GM19455 (cell line): ENCODE results near the gene CPVL.

Experiments
- ATAC-seq: cut with Tn5 transposase; IDR thresholded peaks from one replicate; pipeline ENCODE4 v1.9.1; 2021; ENCODE audit not compliant: unreplicated experiment

Gene CPVL

DNA sequence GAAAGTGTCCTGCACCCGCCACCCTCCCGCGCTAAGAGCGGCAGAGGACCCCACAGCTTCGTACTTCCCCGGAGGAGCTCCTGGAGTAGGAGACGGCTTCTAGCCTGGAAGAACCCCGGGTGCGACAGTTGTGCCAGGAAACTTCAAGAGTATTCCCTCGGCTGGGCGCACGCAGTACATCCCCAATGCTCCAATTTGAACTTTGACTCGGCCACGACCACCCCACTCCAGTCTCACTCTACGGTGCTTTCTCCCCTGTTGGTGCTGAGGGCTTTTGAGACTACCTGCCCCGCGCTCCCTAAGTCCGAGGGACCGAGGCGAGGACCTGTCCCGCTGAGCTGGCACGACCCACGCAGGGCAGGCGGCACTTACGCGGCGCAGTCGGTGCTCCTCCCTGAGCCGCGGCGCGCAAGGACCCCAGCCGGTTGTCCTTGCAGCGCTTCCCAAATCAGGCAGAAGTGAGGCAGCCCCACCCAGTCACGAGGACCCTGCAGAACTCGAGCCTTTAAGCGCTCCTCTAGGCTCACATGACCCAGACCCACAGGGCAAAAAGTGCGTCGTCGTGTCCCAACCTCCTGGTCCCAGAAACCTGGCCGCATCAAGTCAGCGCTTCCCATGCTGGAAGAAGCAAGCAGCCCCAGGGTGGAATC, at the start of gene CPVL:
Gene CPVL, minus strand, starts transcription at position 481 of the 650 bp plus-strand sequence. CDS start 25,476 bp downstream, outside the sequence.
- ATAC-seq, result no peak

DNA sequence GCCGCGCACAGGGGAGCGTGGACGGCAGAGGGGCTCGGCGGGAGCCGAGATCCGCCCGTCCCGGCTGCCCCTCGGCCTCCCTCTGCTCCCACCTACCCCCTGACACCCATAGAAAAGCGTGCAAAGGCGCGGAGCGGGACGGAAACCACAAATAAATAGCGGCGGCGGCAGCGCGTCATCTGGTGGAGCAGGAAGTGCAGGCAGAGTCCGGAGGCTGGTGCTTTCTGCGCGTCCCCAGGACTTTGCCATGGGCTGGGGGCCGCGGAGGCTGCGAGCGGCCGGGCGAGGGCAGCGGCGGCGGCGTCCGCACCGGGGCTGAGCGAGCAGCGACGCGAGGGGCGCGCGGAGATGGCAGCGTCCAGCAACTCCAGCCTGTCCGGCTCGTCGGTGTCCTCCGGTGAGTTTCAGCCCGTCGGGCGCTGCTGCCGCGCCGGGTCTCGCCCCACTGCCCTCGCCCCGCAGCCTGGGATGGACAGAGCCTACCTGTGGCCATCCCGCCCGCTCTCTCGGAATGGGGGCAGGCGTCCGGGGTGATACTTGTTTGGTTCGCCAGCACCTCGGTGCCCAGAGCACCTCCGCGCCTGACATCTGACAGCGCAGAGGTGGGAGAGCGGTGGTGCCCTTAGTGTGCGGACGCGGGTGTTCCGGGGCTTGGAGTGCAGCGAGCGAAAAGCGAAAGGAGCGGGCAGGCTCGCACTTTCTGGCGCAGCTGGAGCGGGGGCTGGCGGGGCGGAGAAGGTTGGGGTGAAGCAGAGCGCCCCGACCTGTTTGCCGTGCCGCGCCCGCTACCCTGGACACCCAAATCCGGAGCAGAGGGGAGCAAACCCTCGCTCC, 48.5 kb upstream of the CPVL start, which contains the start of gene CHN2:
Gene CHN2, plus strand, starts transcription at position 182 of the 834 bp plus-strand sequence.
- no peak for ATAC-seq

GRCh38 chr7:29194206-29194593, 47.9 kb upstream of the CPVL start:
- no peak for ATAC-seq

GRCh38 chr7:29193316-29194205, 47.2 kb upstream of the CPVL start:
- ATAC-seq, result no peak

GRCh38 chr7:29192811-29193210, 46.5 kb upstream of the CPVL start:
- ATAC-seq, result no peak

DNA sequence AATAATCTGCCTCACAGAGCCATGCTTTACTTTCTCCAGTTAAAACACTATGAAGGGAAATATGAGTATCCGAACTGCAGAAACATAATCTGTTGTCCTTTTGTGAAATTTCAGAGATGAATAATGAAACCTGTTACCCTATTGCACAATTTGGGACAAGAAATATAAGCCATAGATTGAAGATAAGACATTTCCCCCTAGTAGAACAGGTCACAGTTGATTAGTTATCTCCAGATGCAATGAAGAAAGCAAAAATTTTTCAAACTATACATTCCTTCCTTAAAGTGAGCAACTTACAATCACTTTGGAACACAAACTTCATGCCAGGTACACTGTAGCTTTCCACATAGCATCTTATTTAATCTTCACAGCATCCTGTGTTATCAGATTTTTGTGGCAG, 46.0 kb upstream of the CPVL start:
- ATAC-seq, result no peak

DNA sequence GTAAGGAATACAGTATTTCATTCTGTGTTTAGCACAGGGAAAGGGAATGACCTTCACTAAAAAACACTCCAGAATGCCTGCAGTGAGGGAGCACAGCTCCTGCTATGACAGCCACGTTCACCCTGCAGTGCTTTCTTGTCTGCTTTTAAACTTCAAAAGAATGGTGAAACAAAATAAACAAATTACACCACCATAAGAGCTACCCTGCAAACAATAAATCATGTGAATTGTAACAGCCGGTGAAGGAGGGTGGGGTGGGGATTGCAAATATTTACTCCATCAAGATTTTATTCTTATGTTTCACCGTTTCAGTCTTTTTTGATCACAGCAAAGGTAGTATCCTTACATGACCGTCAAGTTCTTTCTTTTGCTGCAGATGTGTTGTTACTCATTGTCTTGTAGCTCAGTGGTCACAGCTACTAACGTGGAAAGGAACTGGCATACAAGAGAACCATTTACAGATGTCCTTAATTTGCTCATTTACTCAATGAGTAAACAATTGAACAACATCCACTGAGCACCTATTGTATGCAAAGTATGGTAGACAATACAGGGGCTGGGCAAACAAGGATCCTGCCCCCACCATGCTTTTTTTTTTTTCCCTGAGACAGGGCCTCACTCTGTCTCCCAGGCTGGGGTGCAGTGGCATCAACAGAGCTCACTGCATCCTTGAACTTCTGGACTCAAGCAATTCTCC, 44.2 kb upstream of the CPVL start:
- no peak for ATAC-seq

DNA sequence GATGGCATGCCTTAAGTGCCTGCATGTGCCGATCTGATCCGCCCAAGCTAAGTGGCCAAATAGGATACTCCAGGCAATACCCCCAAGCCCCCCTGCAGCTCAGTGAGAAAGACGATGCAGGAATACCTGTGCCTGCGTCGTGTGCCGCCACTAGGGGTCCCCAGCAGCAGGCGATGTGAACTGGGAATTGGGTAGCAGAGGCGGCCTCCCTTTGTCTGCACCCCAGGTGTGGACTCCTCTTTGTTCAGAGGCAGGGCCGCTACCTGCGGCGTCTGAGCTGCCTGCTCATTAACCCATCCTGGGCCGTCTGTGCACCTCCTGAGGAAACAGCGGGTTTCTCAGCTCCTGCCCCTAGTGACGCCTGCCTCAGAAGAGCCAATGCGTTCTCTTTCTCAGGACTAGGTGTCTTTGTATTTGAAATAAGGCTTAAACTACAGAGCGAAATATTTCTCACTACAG, 43.4 kb upstream of the CPVL start:
- no peak for ATAC-seq

- ATAC-seq, result no peak
These were observed 39.3 kb upstream of the CPVL start for GRCh38 chr7:29185613-29186012.

DNA sequence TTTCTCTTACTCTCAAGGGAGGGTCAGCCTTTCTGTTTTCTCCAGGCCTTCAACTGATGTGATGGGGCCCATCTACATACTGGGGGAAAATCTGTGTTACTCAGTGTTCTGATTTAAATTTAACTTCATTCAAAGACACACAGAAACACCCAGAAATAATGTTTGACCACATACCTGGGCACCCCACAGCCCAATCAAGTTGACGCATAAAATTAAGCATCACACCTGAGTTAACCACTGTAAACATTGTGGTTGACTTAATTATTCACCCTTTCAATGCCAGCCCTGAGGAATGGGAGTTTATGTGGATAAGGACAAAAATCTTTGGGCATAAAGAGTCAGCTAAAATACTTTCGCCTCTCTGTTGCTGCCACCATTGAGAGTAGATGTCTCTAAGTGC, 38.3 kb upstream of the CPVL start:
- no peak for ATAC-seq

GRCh38 chr7:29179115-29179514, 32.8 kb upstream of the CPVL start:
- no peak for ATAC-seq

GRCh38 chr7:29177963-29178600, 31.7 kb upstream of the CPVL start:
- no peak for ATAC-seq

DNA sequence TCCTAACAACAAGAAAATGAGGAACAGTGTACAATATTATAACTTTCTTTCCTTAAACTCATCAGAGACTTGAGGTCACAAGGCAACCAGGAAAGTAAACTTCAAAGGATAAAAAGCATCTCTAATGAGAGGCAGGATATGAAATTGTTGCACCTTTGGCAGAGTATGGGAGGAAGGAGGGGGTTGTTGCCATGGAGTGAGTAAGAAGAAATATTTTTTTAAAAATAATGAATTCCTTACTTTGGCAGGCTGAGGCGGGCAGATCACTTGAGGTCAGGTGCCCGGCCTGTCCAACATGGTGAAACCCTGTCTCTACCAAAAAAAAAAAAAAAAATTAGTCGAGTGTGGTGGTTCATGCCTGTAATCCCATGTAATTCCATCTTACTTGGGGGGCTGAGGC, 27.1 kb upstream of the CPVL start:
- ATAC-seq, result no peak

DNA sequence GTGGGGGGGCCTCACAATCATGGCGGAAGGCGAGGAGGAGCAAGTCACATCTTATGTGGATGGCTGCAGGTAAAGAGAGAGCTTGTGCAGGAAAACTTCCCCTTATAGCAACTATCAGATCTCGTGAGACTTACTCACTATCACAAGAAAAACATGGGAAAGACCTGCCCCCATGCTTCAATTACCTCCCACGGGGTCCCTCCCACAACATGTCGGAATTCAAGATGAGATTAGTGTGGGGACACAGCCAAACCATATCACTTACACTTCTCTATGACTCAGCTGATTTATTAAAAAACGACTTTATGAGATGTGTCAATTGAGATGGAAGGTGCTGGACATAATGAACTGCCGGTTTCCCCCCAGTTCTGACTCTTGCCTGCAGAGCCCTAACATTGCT, 24.4 kb upstream of the CPVL start:
- ATAC-seq, result no peak

GRCh38 chr7:29167721-29168120, 21.4 kb upstream of the CPVL start:
- no peak for ATAC-seq

- no peak for ATAC-seq
These were observed 17.5 kb upstream of the CPVL start for GRCh38 chr7:29163854-29164253.

DNA sequence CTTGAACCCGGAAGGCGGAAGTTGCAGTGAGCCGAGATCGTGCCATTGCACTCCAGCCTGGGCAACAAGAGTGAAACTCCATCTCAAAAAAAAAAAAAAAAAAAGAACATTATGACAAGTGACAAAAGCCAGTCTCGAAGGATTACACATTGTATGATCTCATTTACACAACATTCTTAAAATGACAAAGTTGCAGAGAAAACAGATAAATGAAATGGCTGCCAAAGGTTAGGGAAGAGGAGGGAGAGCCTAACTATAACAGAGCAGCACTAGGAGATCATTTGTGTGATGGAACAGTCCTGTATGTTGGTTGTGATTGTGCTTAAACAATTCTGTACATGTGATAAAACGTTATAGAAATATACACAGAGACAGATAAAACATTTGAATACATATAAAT, 16.2 kb upstream of the CPVL start:
- ATAC-seq, result no peak

- no peak for ATAC-seq
These were observed 14.9 kb upstream of the CPVL start for GRCh38 chr7:29161231-29161630.

- ATAC-seq, result no peak
These were observed 13.7 kb upstream of the CPVL start for GRCh38 chr7:29160080-29160479.

DNA sequence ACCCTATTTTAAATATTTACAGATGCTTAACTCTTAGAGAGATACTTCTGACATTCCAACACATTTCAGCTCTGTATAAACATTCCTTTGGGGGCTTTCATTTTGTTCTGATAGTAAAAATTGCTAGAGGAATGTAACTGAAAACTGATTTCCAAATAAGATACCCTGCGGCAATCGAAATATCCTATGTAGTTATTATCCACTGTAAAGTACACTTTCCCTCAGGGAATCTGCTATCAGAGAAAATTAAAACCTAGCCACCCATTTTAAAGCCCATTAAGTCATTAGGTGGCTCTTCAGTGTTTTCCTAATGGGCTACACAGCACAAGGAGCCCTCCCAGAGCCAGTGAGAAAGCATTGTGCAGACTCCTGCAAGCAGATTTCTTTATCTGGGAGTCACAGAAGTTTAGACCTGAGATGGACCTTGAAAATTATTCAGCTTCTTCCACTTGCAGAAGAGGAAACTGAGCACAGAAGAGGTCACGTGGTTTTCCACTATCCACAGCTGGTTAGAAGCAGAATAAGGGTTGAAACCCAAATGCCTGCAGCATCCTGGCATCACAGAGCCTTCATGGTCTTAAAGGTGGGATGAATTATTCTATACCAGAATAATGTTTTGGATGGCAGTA, 12.6 kb upstream of the CPVL start:
- ATAC-seq, result no peak
